Ovary (tissue), 9 donors: ENCODE data around the gene CA9. TPM values are rescaled to one million over a fixed set of nuclear protein-coding genes. Genes with fewer than 3 reads are reported as not detected.

Source experiments
- DNase-seq, 5 donors: peaks; one replicate each; pipeline ENCODE4 v3.0.0-alpha.2; 2019 to 2020
- H3K27ac ChIP-seq, 2 donors: fragments of 200-600 bp; one replicate each; pipeline versions ENCODE4 v1.5.1 to v1.8.0; 2019 to 2022
- H3K27me3 ChIP-seq: fragments of 200-600 bp; one replicate; pipeline ENCODE4 v1.8.0; 2022
- H3K36me3 ChIP-seq: fragments of 200-600 bp; sonication (generic); one replicate; pipeline ENCODE4 v1.5.1; 2019
- H3K4me1 ChIP-seq: one replicate; pipeline ENCODE4 v1.8.1; 2013; ENCODE audit warnings: mild to moderate bottlenecking, moderate library complexity; ENCODE audit not compliant: insufficient read depth
- H3K4me3 ChIP-seq: fragments of 200-600 bp; sonication (generic); one replicate; pipeline ENCODE4 v1.5.1; 2017
- H3K9me3 ChIP-seq, 2 donors: fragments of 200-600 bp in 1 of 2; sonication (generic) in 1 of 2; one replicate each; pipeline versions ENCODE4 v1.5.1 to v1.8.1; 2013 to 2019; ENCODE audit warnings: mild to moderate bottlenecking in 1 of 2, moderate library complexity in 1 of 2
- EP300 ChIP-seq: sonication (generic); formaldehyde crosslinking; IDR thresholded peaks from one replicate; pipeline ENCODE4 v1.6.1; 2017; ENCODE audit warnings: antibody characterized with exemption
- POLR2A ChIP-seq: fragments of 450-650 bp; IDR thresholded peaks from one replicate; pipeline ENCODE4 v1.6.1; 2017; ENCODE audit warnings: antibody characterized with exemption, mild to moderate bottlenecking, moderate library complexity
- WGBS, 3 donors: extraction: QIAGEN DNeasy Blood & Tissue Kit in 1 of 3; methylation state at CpG; one replicate each; pipeline versions ENCODE4 v1.1.5 to v1.1.7; 2013 to 2017; 5-methylcytosine and 5-hydroxymethylcytosine counted together
- intact Hi-C, 4 donors: fragments of 100-400 bp; cut with DNase I; formaldehyde crosslinking; loops; one replicate each; pipeline versions ENCODE4 v1.11.0 to v1.15.1; 2022 to 2023
- polyA plus RNA-seq, 2 donors: library from polyadenylated mRNA; stranded (reverse); fragments of 200-250 nt in 1 of 2; fragments of 350-450 nt in 1 of 2; fragmentation: Illumina TruSeq in 1 of 2; extraction: RNeasy Lipid Tissue Mini Kit (QIAGEN cat#74804) in 1 of 2; gene quantifications; one replicate each; pipeline ENCODE4 v1.2.3, GENCODE V29; 2013 to 2014
- total RNA-seq, 7 donors: library from RNA; depleted of rRNA in 2 of 7; stranded (reverse); fragments of >200 nt in 2 of 7; fragmentation: NEBNext Ultra II Directional in 3 of 7; extraction: Animal tissue kit (Norgen Biotek cat#: 25700) in 3 of 7; gene quantifications; one replicate each; pipeline versions ENCODE4 v1.1.0 to v1.2.4, GENCODE V29; 2016 to 2023
- TF ChIP-seq, protein P1 (sequence below), 3 donors: fragments of 450-650 bp in 2 of 3; fragments of 200-600 bp in 1 of 3; IDR thresholded peaks; one replicate each; pipeline versions ENCODE4 v1.5.1 to v1.8.0; 2016 to 2022; ENCODE audit warnings: antibody characterized with exemption in 3 of 3, mild to moderate bottlenecking in 1 of 3
- donor health status: DM: no; HTN: no; CAD: no; lungs with moderate emphysema.
- donor health status: DM: no; HTN: no; CAD: no.
- donor health status: Bipolar disorder and iron deficiency.
- donor health status: DM: yes; HTN: yes; CAD: no.
- donor health status: DM: no; HTN: no; CAD: no.
- donor health status: DM: yes; HTN: yes; CAD: no.

CA9 gene
- total and polyA plus RNA-seq, 9 donors: 0.37 to 19.5 (median 1.1) TPM; not detected in 1

- DNase-seq: peak; percentile 47 to 77 (median 69)
- no peak overlapping the region for H3K27ac ChIP-seq
Measured at GRCh38 chr9:35675732-35676392, 2.1 kb downstream of the CA9 start.

GRCh38 chr9:35679091-35679490 is 5.4 kb downstream of the CA9 start:
- TF ChIP-seq, protein P1, sequence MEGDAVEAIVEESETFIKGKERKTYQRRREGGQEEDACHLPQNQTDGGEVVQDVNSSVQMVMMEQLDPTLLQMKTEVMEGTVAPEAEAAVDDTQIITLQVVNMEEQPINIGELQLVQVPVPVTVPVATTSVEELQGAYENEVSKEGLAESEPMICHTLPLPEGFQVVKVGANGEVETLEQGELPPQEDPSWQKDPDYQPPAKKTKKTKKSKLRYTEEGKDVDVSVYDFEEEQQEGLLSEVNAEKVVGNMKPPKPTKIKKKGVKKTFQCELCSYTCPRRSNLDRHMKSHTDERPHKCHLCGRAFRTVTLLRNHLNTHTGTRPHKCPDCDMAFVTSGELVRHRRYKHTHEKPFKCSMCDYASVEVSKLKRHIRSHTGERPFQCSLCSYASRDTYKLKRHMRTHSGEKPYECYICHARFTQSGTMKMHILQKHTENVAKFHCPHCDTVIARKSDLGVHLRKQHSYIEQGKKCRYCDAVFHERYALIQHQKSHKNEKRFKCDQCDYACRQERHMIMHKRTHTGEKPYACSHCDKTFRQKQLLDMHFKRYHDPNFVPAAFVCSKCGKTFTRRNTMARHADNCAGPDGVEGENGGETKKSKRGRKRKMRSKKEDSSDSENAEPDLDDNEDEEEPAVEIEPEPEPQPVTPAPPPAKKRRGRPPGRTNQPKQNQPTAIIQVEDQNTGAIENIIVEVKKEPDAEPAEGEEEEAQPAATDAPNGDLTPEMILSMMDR (IDR thresholded peaks at IDR 0.05): no peak
- no peak for TF ChIP-seq POLR2A
- no peak for TF ChIP-seq EP300
- H3K9me3 ChIP-seq: no peaks in the 10 kb centered on the region
- peaks cover 8% of the 10 kb centered on the region for H3K4me1 ChIP-seq
- no peak overlapping the region for H3K27ac ChIP-seq
- intact Hi-C loops: no loop called here
- H3K27me3 ChIP-seq: no peaks in the 10 kb centered on the region
- H3K4me3 ChIP-seq: no peak overlapping the region
- 89 to 93% (median 92%) methylated on average over 5 of the region's 5 CpGs for WGBS, 3 donors
- DNase-seq: no peak
- H3K36me3 ChIP-seq: no peaks in the 10 kb centered on the region

More at GRCh38 chr9:35675732-35676392, 2.1 kb downstream of the CA9 start:
- 3 to 5% (median 4%) methylated on average over 29 to 51 of the region's 51 CpGs for WGBS, 3 donors
- H3K4me3 ChIP-seq: peak overlapping the region; percentile 52
- H3K4me1 ChIP-seq: peaks cover 8% of the 10 kb centered on the region
- TF ChIP-seq EP300: no peak
- TF ChIP-seq, protein P1 (IDR thresholded peaks at IDR 0.05): no peak
- no peak for TF ChIP-seq POLR2A
- intact Hi-C loops: no loop called here
- H3K27me3 ChIP-seq: no peaks in the 10 kb centered on the region
- no peaks in the 10 kb centered on the region for H3K9me3 ChIP-seq
- H3K36me3 ChIP-seq: no peaks in the 10 kb centered on the region

- peaks cover 10% of the 10 kb centered on the region for H3K4me1 ChIP-seq
- intact Hi-C loops: no loop called here
- TF ChIP-seq POLR2A (no peak), EP300 (no peak)
- TF ChIP-seq, protein P1 (IDR thresholded peaks at IDR 0.05): no peak
- DNase-seq: no peak
- no peak overlapping the region for H3K4me3 ChIP-seq
- H3K27me3 ChIP-seq: no peaks in the 10 kb centered on the region
- no peaks in the 10 kb centered on the region for H3K9me3 ChIP-seq
- no peak overlapping the region for H3K27ac ChIP-seq
- WGBS, 3 donors: 87 to 92% (median 89%) methylated on average over 8 of the region's 8 CpGs
- no peaks in the 10 kb centered on the region for H3K36me3 ChIP-seq
Measured at GRCh38 chr9:35679766-35680330, 6.1 kb downstream of the CA9 start.

DNA sequence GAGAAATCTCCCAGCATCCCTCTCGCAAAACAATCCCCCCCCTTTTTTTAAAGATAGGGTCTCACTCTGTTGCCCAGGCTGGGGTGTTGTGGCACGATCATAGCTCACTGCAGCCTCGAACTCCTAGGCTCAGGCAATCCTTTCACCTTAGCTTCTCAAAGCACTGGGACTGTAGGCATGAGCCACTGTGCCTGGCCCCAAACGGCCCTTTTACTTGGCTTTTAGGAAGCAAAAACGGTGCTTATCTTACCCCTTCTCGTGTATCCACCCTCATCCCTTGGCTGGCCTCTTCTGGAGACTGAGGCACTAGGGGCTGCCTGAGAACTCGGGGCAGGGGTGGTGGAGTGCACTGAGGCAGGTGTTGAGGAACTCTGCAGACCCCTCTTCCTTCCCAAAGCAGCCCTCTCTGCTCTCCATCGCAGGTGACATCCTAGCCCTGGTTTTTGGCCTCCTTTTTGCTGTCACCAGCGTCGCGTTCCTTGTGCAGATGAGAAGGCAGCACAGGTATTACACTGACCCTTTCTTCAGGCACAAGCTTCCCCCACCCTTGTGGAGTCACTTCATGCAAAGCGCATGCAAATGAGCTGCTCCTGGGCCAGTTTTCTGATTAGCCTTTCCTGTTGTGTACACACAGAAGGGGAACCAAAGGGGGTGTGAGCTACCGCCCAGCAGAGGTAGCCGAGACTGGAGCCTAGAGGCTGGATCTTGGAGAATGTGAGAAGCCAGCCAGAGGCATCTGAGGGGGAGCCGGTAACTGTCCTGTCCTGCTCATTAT is 6.8 kb downstream of the CA9 start:
- intact Hi-C loops: no loop called here
- H3K36me3 ChIP-seq: no peaks in the 10 kb centered on the region
- no peak overlapping the region for H3K27ac ChIP-seq
- no peak overlapping the region for H3K4me3 ChIP-seq
- no peaks in the 10 kb centered on the region for H3K9me3 ChIP-seq
- DNase-seq: no peak
- WGBS, 3 donors: 25 to 34% (median 28%) methylated on average over 15 of the region's 15 CpGs
- TF ChIP-seq POLR2A: no peak
- no peak for TF ChIP-seq EP300
- TF ChIP-seq, protein P1 (IDR thresholded peaks at IDR 0.05): no peak
- H3K27me3 ChIP-seq: no peaks in the 10 kb centered on the region
- peaks cover 10% of the 10 kb centered on the region for H3K4me1 ChIP-seq
